Gastrocnemius medialis (tissue), 4 donors: ENCODE results near the gene LCN15. TPM values are rescaled to one million over a fixed set of nuclear protein-coding genes. Genes with fewer than 3 reads are reported as not detected.

Experiments used
- ATAC-seq, 2 donors: fragments of 150-250 bp; one replicate each; pipeline ENCODE4 v1.9.1; 2016
- DNase-seq, 2 donors: peaks; one replicate each; pipeline ENCODE4 v3.0.0-alpha.2; 2019
- H3K27ac ChIP-seq, 4 donors: fragments of 200-600 bp; sonication (generic); 1 replicate in 1 of 4; 2 replicates in 3 of 4; pipeline ENCODE4 v1.5.1; 2016 to 2018; ENCODE audit warnings: mild to moderate bottlenecking in 2 of 4, moderate library complexity in 1 of 4
- H3K27me3 ChIP-seq, 3 donors: fragments of 200-600 bp; sonication (generic) in 2 of 3; 1 replicate in 1 of 3; 2 replicates in 2 of 3; pipeline versions ENCODE4 v1.5.1 to v1.6.0; 2016 to 2019; ENCODE audit warnings: mild to moderate bottlenecking in 1 of 3, moderate library complexity in 1 of 3
- H3K36me3 ChIP-seq, 2 donors: fragments of 200-600 bp; sonication (generic) in 1 of 2; one replicate each; pipeline ENCODE4 v1.5.1; 2017 to 2018
- H3K4me1 ChIP-seq, 2 donors: fragments of 200-600 bp; sonication (generic) in 1 of 2; one replicate each; pipeline ENCODE4 v1.5.1; 2016 to 2017; ENCODE audit warnings: mild to moderate bottlenecking in 2 of 2
- H3K4me3 ChIP-seq, 4 donors: fragments of 200-600 bp; sonication (generic) in 3 of 4; 1 replicate in 1 of 4; 2 replicates in 3 of 4; pipeline ENCODE4 v1.5.1; 2016 to 2019; ENCODE audit warnings: mild to moderate bottlenecking in 2 of 4
- H3K9me3 ChIP-seq, 3 donors: fragments of 200-600 bp; sonication (generic) in 2 of 3; 1 replicate in 1 of 3; 2 replicates in 2 of 3; pipeline ENCODE4 v1.5.1; 2016 to 2019
- CTCF ChIP-seq, 5 experiments: fragments of 450-650 bp in 3 of 5; fragments of 200-600 bp in 2 of 5; sonication (generic) in 2 of 5; IDR thresholded peaks in 4 of 5; conservative IDR thresholded peaks in 1 of 5; 1 replicate in 4 of 5; 2 replicates in 1 of 5; pipeline ENCODE4 v1.5.1; 2016 to 2019; ENCODE audit warnings: antibody characterized with exemption in 5 of 5, mild to moderate bottlenecking in 3 of 5, moderate library complexity in 3 of 5
- POLR2A ChIP-seq, 2 donors: fragments of 450-650 bp; IDR thresholded peaks; one replicate each; pipeline ENCODE4 v1.6.1; 2017; ENCODE audit warnings: antibody characterized with exemption in 2 of 2, mild to moderate bottlenecking in 2 of 2, moderate library complexity in 2 of 2
- in situ Hi-C, 4 donors: fragments of 200-750 bp; cut with MboI; loops; one replicate each; pipeline versions ENCODE4 v1.15.0 to v1.8.0; 2017; ENCODE audit warnings: low sequenced_read_pairs in 4 of 4
- intact Hi-C: fragments of 100-400 bp; cut with DNase I; formaldehyde crosslinking; loops from one replicate; pipeline ENCODE4 v1.15.1; 2023; ENCODE audit warnings: low total_unique reads
- total RNA-seq, 4 donors: library from RNA; depleted of rRNA; stranded (reverse); fragments of >200 nt; gene quantifications; one replicate each; pipeline versions ENCODE4 v1.1.0 to v1.2.3, GENCODE V29; 2016

Gene LCN15
- total RNA-seq, 4 donors from 2014 or later: not detected

GRCh38 chr9:136733611-136734010 lies 30.7 kb downstream of the LCN15 start:
- no peak overlapping the region for H3K4me3 ChIP-seq
- TF ChIP-seq POLR2A (IDR thresholded peaks at IDR 0.05) (no peak), CTCF (IDR thresholded peaks at IDR 0.05 in 4 of 5, conservative IDR thresholded peaks at IDR 0.05 in 1 of 5) (no peak)
- ATAC-seq (no peak), DNase-seq (no peak)
- intact Hi-C loops: no loop called here
- H3K36me3 ChIP-seq: no peaks in the 10 kb centered on the region
- H3K27me3 ChIP-seq: no peaks in the 10 kb centered on the region
- in situ Hi-C loops: no loop called here
- H3K4me1 ChIP-seq: peaks cover 7% of the 10 kb centered on the region in 2 donors
- H3K27ac ChIP-seq: no peak overlapping the region
- no peaks in the 10 kb centered on the region for H3K9me3 ChIP-seq

- ATAC-seq: no peak
- in situ Hi-C loops (no loop called here), intact Hi-C loops (no loop called here)
- no peak overlapping the region for H3K4me3 ChIP-seq
- peaks cover 7 to 9% of the 10 kb centered on the region in 2 donors for H3K4me1 ChIP-seq
- no peaks in the 10 kb centered on the region for H3K36me3 ChIP-seq
- H3K27ac ChIP-seq: no peak overlapping the region
- H3K9me3 ChIP-seq: no peaks in the 10 kb centered on the region
- TF ChIP-seq CTCF (IDR thresholded peaks at IDR 0.05 in 4 of 5, conservative IDR thresholded peaks at IDR 0.05 in 1 of 5) (no peak), POLR2A (IDR thresholded peaks at IDR 0.05) (no peak)
- no peaks in the 10 kb centered on the region for H3K27me3 ChIP-seq
- no peak for DNase-seq
Measured at GRCh38 chr9:136732444-136733178, 31.7 kb downstream of the LCN15 start.

- Histone ChIP-seq H3K4me1 (peaks cover 31% of the 10 kb centered on the region in 2 donors), H3K9me3 (no peaks in the 10 kb centered on the region), H3K27ac (no peak overlapping the region), H3K27me3 (no peaks in the 10 kb centered on the region), H3K36me3 (peaks cover 0 to 19% of the 10 kb centered on the region in 2 donors), H3K4me3 (no peak overlapping the region)
- DNase-seq (no peak), ATAC-seq (no peak)
- intact Hi-C loops: no loop called here
- TF ChIP-seq CTCF (IDR thresholded peaks at IDR 0.05 in 4 of 5, conservative IDR thresholded peaks at IDR 0.05 in 1 of 5): no peak
- TF ChIP-seq POLR2A (IDR thresholded peaks at IDR 0.05): no peak
- in situ Hi-C loops: no loop called here
Measured at GRCh38 chr9:136729926-136730325, 34.4 kb downstream of the LCN15 start.

GRCh38 chr9:136729144-136729543 lies 35.2 kb downstream of the LCN15 start:
- in situ Hi-C loops: no loop called here
- no peak for ATAC-seq
- intact Hi-C loops: no loop called here

More at GRCh38 chr9:136729144-136729543, 35.2 kb downstream of the LCN15 start:
- H3K27me3 ChIP-seq: no peaks in the 10 kb centered on the region
- no peak for TF ChIP-seq POLR2A (IDR thresholded peaks at IDR 0.05)
- TF ChIP-seq CTCF (IDR thresholded peaks at IDR 0.05 in 4 of 5, conservative IDR thresholded peaks at IDR 0.05 in 1 of 5): no peak
- DNase-seq: no peak
- H3K36me3 ChIP-seq: peaks cover 0 to 27% of the 10 kb centered on the region in 2 donors
- H3K4me3 ChIP-seq: peak overlapping the region; percentile 65 to 90 (median 76)
- H3K9me3 ChIP-seq: no peaks in the 10 kb centered on the region
- peaks cover 31% of the 10 kb centered on the region in 2 donors for H3K4me1 ChIP-seq
- H3K27ac ChIP-seq: peak overlapping the region in 1 of 4 donors; percentile 66
